SK-N-SH (cell line): ENCODE data around the gene TUBB1. TPM values are rescaled to one million over a fixed set of nuclear protein-coding genes. Genes with fewer than 3 reads are reported as not detected.

Experiments used
- CTCF ChIA-PET: fragments of 300-600, 350-600 bp; formaldehyde crosslinking; extraction: SDS; loops from one replicate; lab custom pipeline; 2021; lab: Yijun Ruan, JAX
- POLR2A ChIA-PET: fragments of 350-600 bp; sonication (Branson Sonifier 250); formaldehyde crosslinking; extraction: SDS; loops from one replicate; lab custom pipeline; 2020; ENCODE audit warnings: antibody characterized with exemption, inconsistent platforms; lab: Yijun Ruan, JAX
- DNase-seq: peaks from one replicate; pipeline ENCODE4 v3.0.0; 2012
- H2AFZ ChIP-seq: fragments of 200-600 bp; sonication (generic); 2 replicates; pipeline ENCODE4 v1.8.1; 2016; ENCODE audit warnings: antibody characterized with exemption, mild to moderate bottlenecking, low read depth
- H3F3A ChIP-seq: fragments of 200-600 bp; sonication (generic); replicated peaks from 2 replicates; pipeline ENCODE3; 2016; ENCODE audit warnings: antibody characterized with exemption, mild to moderate bottlenecking; ENCODE audit not compliant: insufficient read depth
- H3K27ac ChIP-seq, 2 experiments: fragments of 200-500 bp in 1 of 2; fragments of 200-600 bp in 1 of 2; sonication (Bioruptor generic) in 1 of 2; sonication (generic), shearing (Covaris generic) in 1 of 2; 2 replicates each; pipeline versions ENCODE4 v1.5.1 to v1.6.1; 2014 to 2016; ENCODE audit warnings: low read depth in 2 of 2, inconsistent platforms in 1 of 2, low read length in 1 of 2, mild to moderate bottlenecking in 1 of 2, mixed read lengths in 1 of 2
- H3K27me3 ChIP-seq: fragments of 200-600 bp; sonication (generic), shearing (Covaris generic); 2 replicates; pipeline ENCODE4 v1.6.1; 2016; ENCODE audit warnings: mixed run types; ENCODE audit not compliant: insufficient read depth
- H3K36me3 ChIP-seq, 2 experiments: fragments of 200-500 bp in 1 of 2; fragments of 200-600 bp in 1 of 2; sonication (Bioruptor generic) in 1 of 2; sonication (generic) in 1 of 2; replicated peaks in 1 of 2; 2 replicates each; pipeline versions ENCODE3 to v1.5.1; 2014 to 2016; ENCODE audit warnings: low read length in 1 of 2, mild to moderate bottlenecking in 1 of 2; ENCODE audit not compliant: insufficient read depth in 2 of 2, control insufficient read depth in 1 of 2
- H3K4me1 ChIP-seq, 2 experiments: fragments of 200-500 bp in 1 of 2; fragments of 200-600 bp in 1 of 2; sonication (Bioruptor generic) in 1 of 2; sonication (generic), shearing (Covaris generic) in 1 of 2; 2 replicates each; pipeline versions ENCODE4 v1.5.1 to v1.6.1; 2014 to 2016; ENCODE audit warnings: low read depth in 1 of 2, low read length in 1 of 2, mixed run types in 1 of 2; ENCODE audit not compliant: insufficient read depth in 2 of 2, control insufficient read depth in 1 of 2
- H3K4me2 ChIP-seq: fragments of 200-600 bp; sonication (generic), shearing (Covaris generic); 2 replicates; pipeline ENCODE4 v1.6.1; 2017; ENCODE audit warnings: mixed run types
- H3K4me3 ChIP-seq, 2 experiments: fragments of 200-500 bp in 1 of 2; fragments of 200-600 bp in 1 of 2; sonication (Bioruptor generic) in 1 of 2; sonication (generic), shearing (Covaris generic) in 1 of 2; 2 replicates each; pipeline versions ENCODE4 v1.5.1 to v1.8.1; 2014 to 2016; ENCODE audit warnings: low read depth in 2 of 2, inconsistent platforms in 1 of 2, low read length in 1 of 2, mild to moderate bottlenecking in 1 of 2, mixed read lengths in 1 of 2, moderate library complexity in 1 of 2
- H3K79me2 ChIP-seq: fragments of 200-600 bp; sonication (generic); 2 replicates; pipeline ENCODE4 v1.8.1; 2017; ENCODE audit warnings: mild to moderate bottlenecking; ENCODE audit not compliant: insufficient read depth
- H3K9ac ChIP-seq: fragments of 200-600 bp; sonication (generic); 2 replicates; pipeline ENCODE4 v1.6.1; 2017; ENCODE audit warnings: mixed run types
- H3K9me2 ChIP-seq: fragments of 200-600 bp; sonication (generic); 2 replicates; pipeline ENCODE4 v1.6.1; 2017; ENCODE audit warnings: mixed run types
- H3K9me3 ChIP-seq: fragments of 200-600 bp; sonication (generic); 2 replicates; pipeline ENCODE4 v1.6.1; 2017; ENCODE audit warnings: mixed run types, mild to moderate bottlenecking, moderate library complexity
- H4K20me1 ChIP-seq: fragments of 200-600 bp; sonication (generic); 2 replicates; pipeline ENCODE4 v1.6.1; 2017; ENCODE audit warnings: mild to moderate bottlenecking, mixed run types; ENCODE audit not compliant: insufficient read depth
- ELF1 ChIP-seq: IDR thresholded peaks from 2 replicates; pipeline ENCODE4 v1.4.0; 2012
- FOSL2 ChIP-seq: IDR thresholded peaks from 2 replicates; pipeline ENCODE4 v1.4.0; 2012; ENCODE audit warnings: low read depth, mild to moderate bottlenecking, moderate library complexity, borderline replicate concordance
- FOXM1 ChIP-seq: IDR thresholded peaks from 2 replicates; pipeline ENCODE4 v1.4.0; 2012; ENCODE audit warnings: low read depth, mild to moderate bottlenecking
- GABPA ChIP-seq: IDR thresholded peaks from 2 replicates; pipeline ENCODE4 v1.4.0; 2012; ENCODE audit warnings: low read depth, mild to moderate bottlenecking
- MEF2A ChIP-seq: IDR thresholded peaks from 2 replicates; pipeline ENCODE4 v1.4.0; 2012; ENCODE audit warnings: low read depth, borderline replicate concordance
- MXI1 ChIP-seq: IDR thresholded peaks from 2 replicates; pipeline ENCODE4 v1.6.1; 2012; ENCODE audit warnings: mild to moderate bottlenecking, low read depth, low read length, improper control_type of control experiment
- SMC3 ChIP-seq: IDR thresholded peaks from 2 replicates; pipeline ENCODE4 v1.6.1; 2012; ENCODE audit warnings: low read depth, low read length, improper control_type of control experiment
- WGBS: methylation state at CpG from one replicate; pipeline ENCODE4 v1.1.6; 2017; ENCODE audit warnings: low lambda C conversion rate; 5-methylcytosine and 5-hydroxymethylcytosine counted together
- polyA plus RNA-seq, 3 experiments: library from polyadenylated mRNA; depleted of rRNA; stranded (reverse); fragments of >200 nt; gene quantifications; 2 replicates each; pipeline ENCODE4 v1.2.3, GENCODE V29; 2012
- TF ChIP-seq, protein P1 (sequence below): IDR thresholded peaks from 2 replicates; pipeline ENCODE4 v1.4.0; 2012; ENCODE audit warnings: low read depth, borderline replicate concordance
- TF ChIP-seq, protein P2 (sequence below): IDR thresholded peaks from 2 replicates; pipeline ENCODE4 v1.4.0; 2012; ENCODE audit warnings: low read depth, borderline replicate concordance

Gene TUBB1
- polyA plus RNA-seq, 1 of the 3 experiments (the other 2 are of a cell fraction) = not detected

DNA sequence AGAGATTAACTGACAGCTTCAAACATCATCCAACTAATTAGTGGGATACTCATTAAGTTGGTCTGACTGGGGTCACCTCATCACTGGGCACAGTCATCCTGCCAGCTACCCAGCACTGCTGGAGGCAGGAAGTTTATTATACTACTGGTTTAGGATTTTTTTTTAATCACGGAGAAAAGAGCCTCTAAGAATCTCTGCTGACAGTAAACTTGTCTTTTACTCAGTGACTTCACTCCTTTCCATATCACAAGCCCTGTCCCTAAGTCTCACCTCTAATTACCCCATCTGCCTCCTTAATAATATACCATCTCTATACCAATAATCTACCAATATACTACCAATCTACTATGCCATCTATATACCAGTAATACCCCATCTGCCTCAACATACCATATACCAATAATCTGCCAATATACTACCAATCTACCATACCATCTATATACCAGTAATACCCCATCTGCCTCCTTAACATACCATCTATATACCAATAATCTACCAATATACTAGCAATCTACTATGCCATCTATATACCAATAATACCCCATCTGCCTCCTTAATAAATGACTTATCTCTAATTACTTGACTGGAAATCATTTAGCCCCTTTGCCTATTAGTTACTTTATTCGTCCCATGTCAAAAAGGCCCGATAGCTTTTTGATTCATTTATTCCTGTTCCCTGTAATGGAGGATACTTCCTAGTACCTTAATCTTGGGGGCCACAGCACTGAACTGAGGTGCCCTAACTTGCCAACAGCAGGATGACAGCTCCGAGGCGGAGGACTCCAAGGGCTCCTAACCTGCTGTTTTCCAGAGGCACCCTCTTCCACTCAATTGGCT, 7.9 kb downstream of the TUBB1 start:
- H3K4me1 ChIP-seq = peaks cover 30 to 44% of the 10 kb centered on the region in 2 experiments; a peak in 3 of 4 replicates
- peaks cover 11% of the 10 kb centered on the region for H3F3A ChIP-seq
- no peak overlapping the region for H2AFZ ChIP-seq
- no peaks in the 10 kb centered on the region for H3K27me3 ChIP-seq
- 92% methylated on average over 5 of the region's 5 CpGs for WGBS
- no peak for DNase-seq
- peaks cover 59 to 78% of the 10 kb centered on the region in 2 experiments for H3K36me3 ChIP-seq
- H3K9me2 ChIP-seq = no peaks in the 10 kb centered on the region
- peaks cover 39% of the 10 kb centered on the region for H4K20me1 ChIP-seq
- no peak overlapping the region for H3K4me3 ChIP-seq
- ChIA-PET POLR2A (no interaction called here), CTCF (interaction anchor here (0.9 to 1.2 kb wide), 3 partner anchors 157 to 429 kb away, joined by 3 to 4 read pairs (median 3); no protein-coding TSS in a partner anchor)
- no peak overlapping the region for H3K9ac ChIP-seq
- H3K27ac ChIP-seq = peak overlapping the region in 1 of 2 experiments; percentile 31; a peak in 3 of 4 replicates
- H3K79me2 ChIP-seq = peaks cover 79% of the 10 kb centered on the region
- H3K9me3 ChIP-seq = no peaks in the 10 kb centered on the region
- TF ChIP-seq SMC3 (no peak), ELF1 (no peak), MEF2A (no peak), MXI1 (no peak), GABPA (no peak)
- TF ChIP-seq, protein P1, sequence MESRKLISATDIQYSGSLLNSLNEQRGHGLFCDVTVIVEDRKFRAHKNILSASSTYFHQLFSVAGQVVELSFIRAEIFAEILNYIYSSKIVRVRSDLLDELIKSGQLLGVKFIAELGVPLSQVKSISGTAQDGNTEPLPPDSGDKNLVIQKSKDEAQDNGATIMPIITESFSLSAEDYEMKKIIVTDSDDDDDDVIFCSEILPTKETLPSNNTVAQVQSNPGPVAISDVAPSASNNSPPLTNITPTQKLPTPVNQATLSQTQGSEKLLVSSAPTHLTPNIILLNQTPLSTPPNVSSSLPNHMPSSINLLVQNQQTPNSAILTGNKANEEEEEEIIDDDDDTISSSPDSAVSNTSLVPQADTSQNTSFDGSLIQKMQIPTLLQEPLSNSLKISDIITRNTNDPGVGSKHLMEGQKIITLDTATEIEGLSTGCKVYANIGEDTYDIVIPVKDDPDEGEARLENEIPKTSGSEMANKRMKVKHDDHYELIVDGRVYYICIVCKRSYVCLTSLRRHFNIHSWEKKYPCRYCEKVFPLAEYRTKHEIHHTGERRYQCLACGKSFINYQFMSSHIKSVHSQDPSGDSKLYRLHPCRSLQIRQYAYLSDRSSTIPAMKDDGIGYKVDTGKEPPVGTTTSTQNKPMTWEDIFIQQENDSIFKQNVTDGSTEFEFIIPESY = no peak
- TF ChIP-seq, protein P2, sequence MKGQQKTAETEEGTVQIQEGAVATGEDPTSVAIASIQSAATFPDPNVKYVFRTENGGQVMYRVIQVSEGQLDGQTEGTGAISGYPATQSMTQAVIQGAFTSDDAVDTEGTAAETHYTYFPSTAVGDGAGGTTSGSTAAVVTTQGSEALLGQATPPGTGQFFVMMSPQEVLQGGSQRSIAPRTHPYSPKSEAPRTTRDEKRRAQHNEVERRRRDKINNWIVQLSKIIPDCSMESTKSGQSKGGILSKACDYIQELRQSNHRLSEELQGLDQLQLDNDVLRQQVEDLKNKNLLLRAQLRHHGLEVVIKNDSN = no peak
- H3K4me2 ChIP-seq = peak overlapping the region; percentile 92

DNA sequence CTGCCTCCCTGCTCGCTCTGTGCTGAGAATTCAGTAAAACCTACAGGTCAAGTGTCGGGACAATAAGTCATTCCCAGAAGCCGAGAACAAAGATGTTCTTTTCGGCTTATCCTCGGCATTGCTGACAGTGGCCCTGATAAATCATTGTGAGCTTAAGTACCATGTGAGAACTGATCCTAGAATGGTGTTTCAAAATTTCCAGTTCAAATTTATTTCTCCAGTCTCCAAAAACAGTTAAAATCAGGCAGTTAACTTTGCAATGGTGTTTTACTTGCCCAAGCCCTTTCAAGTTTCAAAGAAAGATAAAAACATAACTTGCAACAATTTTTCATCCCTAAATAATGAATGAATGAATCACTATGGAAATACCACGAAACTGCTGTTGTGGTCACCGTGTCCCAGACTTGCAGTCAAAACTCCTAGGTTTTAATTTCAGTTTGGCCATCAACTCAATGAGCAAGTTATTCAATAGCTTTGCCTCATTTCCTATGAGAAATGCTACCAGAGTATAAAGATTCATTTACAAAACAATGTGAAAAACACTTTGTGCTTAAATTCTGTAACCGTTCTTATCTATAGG, 8.6 kb downstream of the TUBB1 start:
- Histone ChIP-seq H3K4me1 (peaks cover 30 to 45% of the 10 kb centered on the region in 2 experiments; a peak in 3 of 4 replicates), H3F3A (peaks cover 6% of the 10 kb centered on the region), H3K27ac (peak overlapping the region in 1 of 2 experiments; percentile 31; a peak in 3 of 4 replicates), H3K79me2 (peaks cover 79% of the 10 kb centered on the region), H3K36me3 (peaks cover 55 to 78% of the 10 kb centered on the region in 2 experiments), H3K4me3 (no peak overlapping the region), H3K9me3 (no peaks in the 10 kb centered on the region), H4K20me1 (peaks cover 39% of the 10 kb centered on the region), H3K27me3 (no peaks in the 10 kb centered on the region), H3K9ac (no peak overlapping the region), H3K9me2 (no peaks in the 10 kb centered on the region), H3K4me2 (peak overlapping the region; percentile 92), H2AFZ (no peak overlapping the region)
- no peak for TF ChIP-seq FOXM1
- peak; percentile 21; the same call in 1 of the 2 replicates for TF ChIP-seq FOSL2
- WGBS = 87% methylated on average over 8 of the region's 8 CpGs
- CTCF ChIA-PET = interaction anchor here (0.8 to 1.2 kb wide), 3 partner anchors 60 to 468 kb away, joined by 3 to 4 read pairs (median 3); no protein-coding TSS in a partner anchor
- POLR2A ChIA-PET = no interaction called here
- no peak for DNase-seq
